HTR-8/SVneo (cell line): ENCODE measurements around the gene NUDT9.
A peak's percentile ranks its signal among the peaks of the same experiment; 100 is the strongest.

Experiments used
- DNase-seq: peaks from one replicate; pipeline ENCODE4 v3.0.0; 2011; ENCODE audit warnings: low spot score, mixed read lengths; ENCODE audit not compliant: insufficient read length
- FAIRE-seq: peaks from 2 replicates; lab custom pipeline; 2011; peaks lifted over from hg19 to GRCh38; lab: Jason Lieb, UNC

NUDT9 gene

GRCh38 chr4:87500092-87500462, 77.7 kb downstream of the NUDT9 start:
- no peak for FAIRE-seq
- DNase-seq: no peak

- FAIRE-seq (no peak), DNase-seq (peak; percentile 12)
Measured at GRCh38 chr4:87502580-87503238, 80.3 kb downstream of the NUDT9 start.

- DNase-seq: no peak
- no peak for FAIRE-seq
Measured at GRCh38 chr4:87505862-87506261, 83.5 kb downstream of the NUDT9 start.

- DNase-seq (no peak), FAIRE-seq (no peak)
Measured at GRCh38 chr4:87506974-87507701, 84.8 kb downstream of the NUDT9 start.
